ELF-1 (cell line): ENCODE measurements around the gene GAB4.

ENCODE experiments used
- DNase-seq: peaks from one replicate; pipeline ENCODE4 v3.0.0-alpha.2; 2016; ENCODE audit warnings: low read depth, low spot score

Gene GAB4

GRCh38 chr22:16912281-16912680, 95.7 kb downstream of the GAB4 start:
- DNase-seq, result no peak
